NCI-H460 (cell line): ENCODE data around the gene PGBD5. TPM values are rescaled to one million over a fixed set of nuclear protein-coding genes. Genes with fewer than 3 reads are reported as not detected.
"Not testable (repeated sequence)": the region's sequence is repeated elsewhere in the genome, so short reads cannot be mapped to it uniquely, and the experiment has no call there.

Experiments
- DNase-seq: peaks from one replicate; pipeline ENCODE4 v3.0.0-alpha.2; 2016; ENCODE audit warnings: low read depth; ENCODE audit errors: extremely low read depth
- polyA plus RNA-seq: library from polyadenylated mRNA; depleted of rRNA; stranded (reverse); fragments of >200 nt; gene quantifications from 2 replicates; pipeline ENCODE4 v1.2.3, GENCODE V29; 2014; cell fraction: nucleus; rRNA removed
- total RNA-seq: library from RNA; depleted of rRNA; stranded (reverse); fragments of >200 nt; shearing (Covaris generic); gene quantifications from 2 replicates; pipeline ENCODE4 v1.2.3, GENCODE V29; 2014; rRNA removed

Gene PGBD5, protein sequence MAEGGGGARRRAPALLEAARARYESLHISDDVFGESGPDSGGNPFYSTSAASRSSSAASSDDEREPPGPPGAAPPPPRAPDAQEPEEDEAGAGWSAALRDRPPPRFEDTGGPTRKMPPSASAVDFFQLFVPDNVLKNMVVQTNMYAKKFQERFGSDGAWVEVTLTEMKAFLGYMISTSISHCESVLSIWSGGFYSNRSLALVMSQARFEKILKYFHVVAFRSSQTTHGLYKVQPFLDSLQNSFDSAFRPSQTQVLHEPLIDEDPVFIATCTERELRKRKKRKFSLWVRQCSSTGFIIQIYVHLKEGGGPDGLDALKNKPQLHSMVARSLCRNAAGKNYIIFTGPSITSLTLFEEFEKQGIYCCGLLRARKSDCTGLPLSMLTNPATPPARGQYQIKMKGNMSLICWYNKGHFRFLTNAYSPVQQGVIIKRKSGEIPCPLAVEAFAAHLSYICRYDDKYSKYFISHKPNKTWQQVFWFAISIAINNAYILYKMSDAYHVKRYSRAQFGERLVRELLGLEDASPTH
- not detected in 2 replicates for total RNA-seq
- polyA plus RNA-seq = not detected in 2 replicates

DNA sequence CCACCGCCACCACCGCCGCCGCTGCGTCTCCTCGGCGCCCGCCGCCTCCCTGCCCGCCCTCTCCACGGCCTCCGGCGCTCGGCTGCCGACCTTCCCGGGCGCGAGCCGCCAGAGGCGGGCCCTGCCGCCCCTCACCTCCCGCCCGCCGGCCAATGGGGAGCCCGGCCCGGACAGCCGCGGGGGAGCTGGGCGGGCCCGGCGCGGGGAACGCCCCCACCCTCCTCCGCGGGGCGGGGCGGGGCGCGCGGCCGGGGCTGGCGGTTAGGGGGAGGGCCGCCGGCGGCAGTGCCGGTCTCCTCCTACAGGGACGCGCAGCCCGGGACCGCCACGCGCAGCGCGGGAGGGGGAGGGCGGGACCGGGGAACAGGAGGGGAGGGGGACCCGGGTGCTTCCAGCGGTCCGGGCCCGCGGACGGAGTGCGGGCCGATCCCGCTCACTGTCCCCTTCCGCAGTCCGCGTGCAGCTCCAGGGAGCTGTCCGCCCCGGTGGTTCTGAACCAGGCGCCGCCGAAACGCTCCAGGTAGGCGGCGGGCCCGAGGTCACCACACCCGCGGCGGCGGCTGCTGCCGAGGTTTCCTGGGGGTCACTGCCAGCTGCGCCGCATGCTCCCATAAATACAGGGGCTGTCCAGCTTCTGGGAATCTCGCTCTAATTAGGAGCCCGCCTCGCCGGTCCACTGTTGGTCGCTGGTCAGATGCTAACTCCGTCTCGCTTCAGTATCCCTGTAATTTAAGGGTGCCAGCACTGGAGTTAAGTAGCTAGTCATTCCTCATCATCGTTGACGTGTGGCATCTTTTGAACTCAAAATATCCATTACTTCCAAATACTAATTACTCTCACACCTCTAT is at the start of gene PGBD5:
PGBD5 (minus strand) TSS at position 87 of the 848 bp plus-strand sequence. CDS start 404 bp downstream, outside the sequence.
- peak; percentile 58 for DNase-seq

DNA sequence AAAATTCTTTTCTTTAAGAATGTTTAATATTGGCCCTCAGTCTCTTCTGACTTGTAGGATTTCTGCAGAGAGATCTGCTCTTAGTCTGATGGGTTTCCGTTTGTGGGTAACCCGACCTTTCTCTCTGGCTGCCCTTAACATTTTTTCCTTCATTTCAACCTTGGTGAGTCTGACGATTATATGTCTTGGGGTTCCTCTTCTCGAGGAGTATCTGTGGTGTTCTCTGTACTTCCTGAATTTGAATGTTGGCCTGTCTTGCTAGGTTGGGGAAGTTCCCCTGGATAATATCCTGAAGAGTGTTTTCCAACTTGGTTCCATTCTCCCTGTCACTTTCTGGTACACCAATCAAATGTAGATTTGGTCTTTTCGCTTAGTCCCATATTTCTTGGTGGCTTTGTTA is 48.8 kb upstream of the PGBD5 start:
- DNase-seq = not testable (repeated sequence)

DNA sequence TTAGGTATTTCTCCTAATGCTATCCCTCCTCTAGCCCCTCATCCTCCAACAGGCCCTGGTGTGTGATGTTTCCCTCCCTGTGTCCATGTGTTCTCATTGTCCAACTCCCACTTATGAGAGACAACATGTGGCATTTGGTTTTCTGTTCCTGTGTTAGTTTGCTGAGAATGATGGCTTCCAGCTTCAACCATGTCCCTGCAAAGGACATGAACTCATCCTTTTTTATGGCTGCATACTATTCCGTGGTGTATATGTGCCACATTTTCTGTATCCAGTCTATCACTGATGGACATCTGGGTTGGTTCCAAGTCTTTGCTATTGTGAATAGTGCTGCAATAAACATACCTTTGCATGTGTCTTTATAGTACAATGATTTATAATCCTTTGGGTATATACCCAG is 44.6 kb upstream of the PGBD5 start:
- DNase-seq = not testable (repeated sequence)

DNA sequence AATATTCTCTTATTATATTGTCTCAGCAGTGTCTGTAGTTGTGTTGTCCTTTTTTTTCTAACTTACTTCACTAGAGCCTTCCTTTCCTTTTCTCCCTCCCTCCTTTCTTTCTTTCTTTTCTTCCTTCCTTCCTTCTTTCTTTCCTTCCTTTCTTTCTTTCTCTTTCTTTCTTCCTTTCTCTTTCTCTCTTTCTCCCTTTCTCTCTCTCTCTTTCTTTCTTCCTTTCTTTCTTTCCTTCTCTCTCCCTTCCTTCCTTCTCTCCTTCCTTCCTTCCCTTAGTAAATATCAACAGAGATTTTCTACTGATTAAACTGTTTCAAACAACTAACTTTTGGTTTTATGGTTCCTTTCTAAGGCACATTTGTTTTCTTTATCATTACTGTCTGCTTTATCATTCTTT is 43.1 kb upstream of the PGBD5 start:
- no peak for DNase-seq

DNA sequence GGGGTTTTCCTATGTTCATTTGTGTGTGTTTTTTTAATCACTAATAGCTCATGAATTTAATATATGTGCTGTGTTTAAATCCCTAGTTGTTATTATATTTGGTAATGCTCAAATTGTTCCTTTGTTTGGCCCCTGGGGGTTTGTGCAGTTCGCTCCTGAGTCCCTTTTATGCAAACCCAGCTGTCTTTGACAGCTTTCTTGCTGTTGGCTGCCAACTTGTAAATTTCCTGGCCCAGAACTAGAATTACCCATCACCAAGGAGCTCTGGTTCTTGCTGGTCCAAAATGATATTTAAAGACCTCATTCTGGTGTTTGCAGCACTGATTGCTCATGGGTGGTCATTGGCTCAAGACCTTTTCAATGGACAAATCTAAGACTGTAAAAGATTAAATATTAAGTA is 39.6 kb upstream of the PGBD5 start:
- DNase-seq = no peak

DNA sequence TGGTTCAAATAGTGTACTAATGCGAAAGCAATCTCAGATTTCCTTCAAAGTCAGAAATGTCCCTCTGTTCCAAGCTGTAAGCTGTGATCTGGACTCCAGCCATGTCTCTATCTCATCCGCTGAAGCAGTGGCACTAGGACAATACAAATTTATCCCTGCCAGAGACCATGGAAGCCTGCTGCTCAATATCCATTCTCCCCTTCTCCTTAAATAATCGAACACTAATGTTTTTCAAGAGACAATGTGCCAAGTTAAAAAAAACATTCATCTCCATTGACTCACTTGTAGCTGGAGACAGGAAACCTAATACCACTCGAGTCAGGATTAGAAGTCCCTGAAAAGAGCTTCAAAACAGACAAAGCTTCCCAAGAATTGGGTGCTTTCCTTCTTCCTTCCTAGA is 38.5 kb upstream of the PGBD5 start:
- DNase-seq = no peak

DNA sequence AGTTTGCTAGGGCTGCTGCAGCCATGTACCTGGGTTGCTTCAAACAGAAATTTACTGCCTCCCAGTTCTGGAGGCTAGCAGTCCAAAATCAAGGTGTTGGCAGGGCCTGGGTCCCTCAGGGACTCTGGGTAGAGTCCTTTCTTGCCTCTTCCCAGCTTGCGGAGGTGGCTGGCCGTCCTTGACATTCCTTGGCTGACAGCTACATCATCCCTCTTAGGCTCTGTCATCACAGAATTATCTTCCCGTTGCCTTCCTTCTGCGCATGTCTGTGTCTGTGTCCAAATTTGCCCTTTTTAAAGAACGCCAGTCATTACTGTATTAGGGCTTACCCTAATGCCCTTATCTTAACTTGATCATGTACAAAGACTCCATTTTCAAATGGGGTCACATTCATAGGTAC is 37.6 kb upstream of the PGBD5 start:
- DNase-seq = no peak

DNA sequence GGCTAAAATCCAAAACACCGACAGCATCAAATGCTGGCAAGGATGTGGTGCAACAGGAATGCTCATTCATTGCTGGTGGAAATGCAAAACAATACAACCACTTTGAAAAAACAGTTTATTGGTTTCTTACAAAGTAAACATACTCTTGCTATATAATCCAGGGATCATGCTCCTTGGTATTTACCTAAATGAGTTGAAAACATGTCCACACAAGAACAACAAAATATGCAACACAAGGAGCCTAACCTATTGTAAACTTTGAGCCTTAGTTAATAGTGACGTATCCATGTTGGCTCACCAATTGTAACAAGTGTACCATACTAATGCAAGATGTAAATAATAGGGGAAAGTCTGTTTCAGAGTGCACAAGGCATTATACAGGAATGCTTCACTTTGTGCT is 37.2 kb upstream of the PGBD5 start:
- DNase-seq = no peak

DNA sequence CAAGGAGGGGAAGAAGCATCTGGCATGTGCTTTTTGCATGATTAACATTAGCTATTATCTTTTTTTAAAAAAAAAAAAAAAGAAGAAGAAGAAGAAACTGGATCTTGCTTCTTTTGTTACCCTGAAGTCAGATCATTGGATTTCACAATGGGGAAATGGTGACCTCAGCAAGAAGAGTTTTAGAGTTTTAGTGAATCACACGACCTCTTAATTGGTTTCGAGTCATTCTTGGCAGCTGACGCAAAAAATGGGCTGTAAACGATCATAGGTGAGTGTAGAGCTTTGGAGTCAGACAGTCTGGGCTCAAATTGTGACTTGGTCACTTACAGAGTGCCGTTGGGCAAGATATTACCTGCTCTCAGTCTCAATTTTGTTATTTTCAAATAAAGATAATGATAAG is 33.3 kb upstream of the PGBD5 start:
- DNase-seq = no peak

DNA sequence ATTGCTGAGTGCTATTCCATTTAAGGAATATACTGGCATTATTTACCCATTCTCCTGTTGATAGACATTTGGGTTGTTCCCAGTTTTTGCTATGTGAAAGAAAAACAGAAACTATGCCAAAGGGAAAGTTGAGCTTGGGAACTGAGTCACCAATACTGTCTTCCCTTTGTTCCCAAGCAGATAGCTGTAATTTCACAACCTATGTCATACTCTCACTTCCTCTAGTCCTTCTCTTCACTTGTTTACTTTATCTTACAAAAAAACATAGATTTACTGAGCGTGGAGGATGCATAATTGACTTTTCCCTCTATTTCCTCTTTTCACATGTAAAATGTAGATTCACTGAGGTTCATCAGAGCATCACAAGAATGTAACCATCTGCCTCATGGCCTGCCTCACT is 32.4 kb upstream of the PGBD5 start:
- DNase-seq = no peak

DNA sequence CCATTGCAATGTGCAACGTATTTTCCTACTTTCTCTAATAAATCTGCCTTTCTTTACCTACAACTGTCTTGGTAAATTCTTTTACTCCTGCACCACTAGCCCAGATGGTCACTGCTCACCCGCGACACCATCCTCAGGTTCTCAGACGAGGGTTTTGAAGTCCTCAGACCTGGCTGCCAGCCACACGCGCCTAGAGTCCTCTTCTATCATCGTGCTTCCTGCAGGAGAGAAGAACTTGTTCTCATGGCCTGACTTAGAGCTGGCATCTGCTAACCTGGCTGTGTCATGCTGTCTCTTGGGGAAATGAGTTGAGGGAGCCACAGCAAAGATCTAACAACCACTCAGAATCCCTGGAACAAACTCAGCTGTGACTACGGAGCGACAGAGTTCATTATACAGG is 30.3 kb upstream of the PGBD5 start:
- DNase-seq = no peak

DNA sequence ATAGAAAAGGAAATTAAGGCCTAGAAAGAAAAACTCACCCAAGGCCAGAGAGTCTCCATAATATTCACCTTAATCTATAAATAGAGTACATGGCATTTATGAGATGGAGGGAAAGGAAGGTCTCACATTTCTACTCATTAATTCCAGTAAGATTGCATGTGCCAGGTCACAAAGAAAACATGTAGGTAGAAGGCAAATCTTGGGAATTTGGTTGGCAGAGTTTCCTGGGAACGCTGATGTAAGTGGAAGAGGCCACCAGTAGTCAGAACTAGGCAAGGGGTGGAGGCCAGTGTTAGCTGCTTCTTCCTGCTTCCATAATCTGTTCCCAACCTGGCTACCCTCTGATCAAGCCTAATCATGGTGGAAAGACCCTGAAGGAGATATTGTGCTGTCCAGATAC is 29.2 kb upstream of the PGBD5 start:
- DNase-seq = no peak

DNA sequence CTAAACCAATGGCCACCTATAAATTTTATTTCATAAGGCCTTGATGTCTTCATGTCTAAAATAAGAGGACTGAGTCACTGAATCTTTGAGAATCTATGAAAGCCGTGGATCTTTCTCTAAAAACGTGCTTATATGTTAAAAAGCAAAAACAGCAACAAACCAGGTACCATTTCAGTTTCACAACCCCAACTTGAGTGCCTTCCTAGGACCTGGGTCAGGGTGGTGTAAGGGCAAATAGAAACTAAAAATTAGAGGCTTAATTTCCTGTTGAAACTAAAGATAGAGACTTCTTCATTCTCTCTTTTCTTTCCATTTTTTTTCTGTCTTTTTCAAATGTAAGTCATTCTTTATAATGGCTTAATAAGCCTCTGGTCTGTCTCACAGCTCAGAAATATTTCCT is 27.2 kb upstream of the PGBD5 start:
- DNase-seq = no peak

DNA sequence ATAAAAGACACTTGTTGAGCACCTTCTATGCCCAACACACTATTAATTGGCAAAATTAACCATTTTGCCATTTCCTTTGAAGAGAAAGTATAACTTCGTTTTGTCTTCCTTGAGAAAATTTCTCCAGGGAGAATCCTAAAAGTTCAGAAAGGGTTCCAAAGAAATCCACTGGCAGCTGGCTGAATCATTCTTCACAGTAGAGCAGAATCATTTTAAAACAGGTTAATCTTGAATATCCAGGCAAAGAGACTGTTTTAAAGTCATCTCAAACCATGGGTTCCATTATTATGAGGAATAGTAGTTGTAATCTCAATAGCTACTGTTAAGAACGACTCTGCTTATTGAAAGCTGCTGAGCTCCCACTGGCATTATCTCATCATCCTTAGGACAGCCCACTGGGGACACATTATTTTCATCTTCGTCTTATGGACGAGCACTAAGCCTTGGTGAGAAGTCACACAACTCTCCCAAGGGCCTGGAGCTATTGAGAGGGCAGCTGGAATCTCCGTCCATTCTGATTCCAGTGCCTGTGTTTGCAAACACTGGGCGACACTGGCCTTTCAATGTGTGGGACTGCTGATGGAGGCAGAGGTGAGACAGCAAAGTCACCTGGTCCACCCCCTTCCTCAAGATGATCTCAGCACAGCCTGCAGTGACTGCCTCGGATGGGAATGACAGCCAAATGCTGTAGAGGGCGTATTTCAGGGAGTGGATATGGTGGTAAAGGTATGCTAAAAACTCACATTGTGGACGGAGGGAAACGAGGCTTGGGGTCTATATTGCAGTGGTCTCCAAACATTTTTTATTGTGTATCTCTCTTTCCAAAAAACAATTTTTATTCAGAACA is 15.3 kb upstream of the PGBD5 start:
- DNase-seq = no peak

DNA sequence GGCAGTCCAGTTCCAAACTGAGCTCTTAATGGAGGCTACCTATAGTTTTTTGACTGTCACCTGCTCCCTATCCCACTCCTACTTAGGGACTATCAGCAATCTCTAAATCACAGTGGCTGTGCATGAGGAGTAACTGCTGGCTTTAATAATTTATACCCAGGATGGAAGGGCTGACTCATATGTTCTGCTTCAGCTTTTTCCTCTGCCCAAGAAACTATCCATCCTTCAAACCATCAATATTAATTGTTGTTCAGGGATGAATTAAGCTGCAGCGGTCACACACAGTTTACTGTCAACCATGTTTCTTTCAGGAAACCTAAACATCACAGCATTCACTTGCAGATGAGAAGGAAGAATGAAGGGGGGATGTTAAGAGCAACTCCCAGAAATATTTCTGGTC is 9.0 kb upstream of the PGBD5 start:
- DNase-seq = no peak

DNA sequence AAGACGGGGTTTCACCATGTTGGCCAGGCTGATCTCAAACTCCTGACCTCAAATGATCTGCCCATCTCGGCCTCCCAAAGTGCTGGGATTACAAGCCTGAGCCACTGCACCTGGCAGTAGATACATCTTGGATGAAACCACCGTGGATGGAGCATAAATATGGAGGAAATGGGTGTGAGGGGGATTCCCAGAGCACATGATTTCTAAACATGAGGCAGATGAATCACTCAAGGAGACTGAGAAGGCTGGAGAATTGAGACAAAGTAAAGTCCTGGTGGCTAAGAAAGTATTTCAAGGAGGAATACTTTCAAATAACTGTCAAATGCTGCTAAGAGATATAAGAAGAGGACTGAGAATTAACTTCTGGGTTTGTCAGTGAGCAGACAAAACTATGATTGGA is 5.4 kb upstream of the PGBD5 start:
- DNase-seq = no peak

DNA sequence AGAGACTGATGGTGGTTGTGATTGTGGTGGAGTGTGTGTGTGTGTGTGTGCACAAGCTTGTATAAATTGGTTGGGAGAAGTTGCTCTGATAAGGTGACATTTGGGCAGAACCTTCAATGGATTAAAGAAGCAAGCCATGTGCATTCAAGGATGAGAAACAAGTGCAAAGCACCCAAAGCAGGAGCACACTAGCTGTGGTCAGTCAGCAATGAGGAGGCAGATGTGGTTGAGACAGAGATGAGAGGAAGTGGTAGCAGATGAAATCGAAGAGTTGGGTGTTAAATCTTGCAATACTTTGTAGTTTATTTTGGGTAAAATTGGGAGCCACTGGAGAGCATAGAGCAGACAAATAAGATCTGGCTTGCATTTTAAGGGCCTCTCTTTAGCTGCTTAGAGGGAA is 4.4 kb upstream of the PGBD5 start:
- DNase-seq = no peak

DNA sequence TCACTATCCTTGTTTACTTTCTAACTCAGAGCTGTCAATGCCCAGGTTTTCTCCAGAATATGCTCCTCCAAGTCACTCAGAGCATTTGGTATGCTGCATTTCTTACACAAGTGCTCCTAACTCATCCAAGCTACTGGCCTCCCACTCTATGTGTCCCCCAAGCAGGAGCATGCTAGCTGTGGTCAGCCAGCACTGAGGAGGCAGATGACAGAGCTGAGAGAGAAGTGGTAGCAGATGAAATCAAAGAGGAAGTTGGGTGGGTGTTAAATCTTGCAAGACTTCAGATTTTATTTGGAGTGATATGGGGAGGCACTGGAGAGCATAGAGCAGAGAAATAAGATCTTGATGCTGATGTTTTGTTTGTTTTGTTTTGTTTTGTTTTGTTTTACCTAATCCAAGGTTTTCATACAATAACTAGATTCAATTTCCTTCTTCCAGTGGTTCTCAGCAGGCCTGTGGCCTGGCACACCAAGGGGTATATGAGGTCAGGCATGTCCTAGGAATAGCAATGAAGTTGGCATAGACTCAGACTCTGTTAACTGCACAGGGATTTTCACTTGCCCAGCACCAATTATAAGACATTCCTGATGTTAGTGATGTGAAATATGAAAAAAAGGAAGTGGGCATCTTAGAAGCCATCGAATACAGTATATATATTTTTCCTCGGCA is 3.1 kb upstream of the PGBD5 start:
- no peak for DNase-seq

DNA sequence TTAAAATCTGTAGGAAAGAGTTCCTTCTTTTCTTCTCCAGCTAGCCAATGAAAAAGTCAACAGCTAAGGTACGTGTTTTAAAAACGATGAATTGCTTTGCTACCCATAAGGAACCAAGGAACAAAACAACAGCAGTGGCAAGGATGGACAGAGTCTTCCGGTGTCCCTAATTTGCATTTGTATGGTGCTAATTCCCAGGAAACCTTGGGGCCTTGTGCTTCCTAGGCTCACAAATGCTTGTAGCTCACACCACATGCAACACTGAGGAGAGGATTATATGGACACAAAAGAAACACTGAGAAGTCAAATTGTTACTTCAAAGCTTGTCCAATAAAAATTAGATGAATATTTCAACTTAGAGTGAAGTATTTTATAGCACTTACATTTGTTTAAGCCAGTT is 1.8 kb upstream of the PGBD5 start:
- DNase-seq = no peak
